Measurements from ENCODE around the gene MYRIP.

GRCh38 chr3:40243056-40243455 is 433.6 kb downstream of the MYRIP start:
- TF ChIP-seq CREB1 (CRISPR knock-in tag; IDR thresholded peaks at IDR 0.05; ENCODE audit: low read depth) (no peak), ETS1 (IDR thresholded peaks at IDR 0.05) (no peak), CTCF (conservative IDR thresholded peaks at IDR 0.05; ENCODE audit: low read depth in 2 of 2) (no peak), EZH2phosphoT487 (IDR thresholded peaks at IDR 0.05; ENCODE audit: unreplicated experiment) (no peak), EZH2 (IDR thresholded peaks at IDR 0.05; ENCODE audit: low read depth, unreplicated experiment) (no peak), JUNB (IDR thresholded peaks at IDR 0.05; ENCODE audit: unreplicated experiment) (no peak), POLR2AphosphoS5 (IDR thresholded peaks at IDR 0.05; ENCODE audit: low read depth) (no peak), ZNF331 (CRISPR knock-in tag; IDR thresholded peaks at IDR 0.05; ENCODE audit: low read depth) (no peak)
